Measurements from ENCODE around the gene DOK3. TPM values are rescaled to one million over a fixed set of nuclear protein-coding genes. Genes with fewer than 3 reads are reported as not detected.

Gene DOK3
- total and polyA plus RNA-seq, 2 of the 13 experiments (the other 11 are each of a cell fraction or from before 2014, with no cell fraction given): 1.4 to 1.5 TPM

DNA sequence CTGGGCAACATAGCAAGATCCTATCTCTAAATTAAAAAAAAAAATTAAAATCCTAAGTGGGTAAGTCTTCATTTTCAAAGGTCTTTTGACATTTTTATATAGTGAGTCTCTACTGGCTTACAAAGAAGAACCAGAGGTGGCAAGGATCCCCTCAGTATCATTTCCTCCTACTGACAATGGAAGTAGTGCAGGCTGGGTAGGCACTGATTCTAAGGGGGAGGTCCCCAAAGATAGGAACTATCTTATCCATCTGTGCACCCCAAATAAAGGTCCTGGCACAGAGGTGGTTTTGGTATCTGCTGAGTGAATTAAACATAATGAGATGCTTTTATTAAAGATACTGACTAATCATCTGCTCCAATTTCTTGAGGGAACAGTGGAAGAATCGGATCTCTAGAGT, 40.5 kb upstream of the DOK3 start:
- DNase-seq (ENCODE audit: low spot score): no peak
- no peaks in the 10 kb centered on the region for H3K27me3 ChIP-seq (ENCODE audit: control insufficient read depth in 1 of 2, insufficient read depth in 2 of 2, low read length in 2 of 2)
- CTCF ChIA-PET (ENCODE audit: low intra/inter-chr PET ratio, low total read pairs): no interaction called here
- H3K4me1 ChIP-seq (ENCODE audit: insufficient read depth, low read length): peaks cover 60% of the 10 kb centered on the region
- intact Hi-C loops (cut with micrococcal nuclease; ENCODE audit: unreplicated experiment): loop anchor here (5.0 kb wide), 1 partner anchor 33 kb away; the partner anchor contains the start of gene DDX41
- peaks cover 73% of the 10 kb centered on the region for H3K79me2 ChIP-seq (ENCODE audit: insufficient read depth, low read length)
- H3K4me3 ChIP-seq (replicated peaks in 1 of 3; ENCODE audit: insufficient read depth in 1 of 3, low read depth in 2 of 3, low read length in 3 of 3): no peak overlapping the region
- no peak for ATAC-seq
- peaks cover 13% of the 10 kb centered on the region for H4K20me1 ChIP-seq (ENCODE audit: insufficient read depth, low read length)
- no peak overlapping the region for H3K9ac ChIP-seq (ENCODE audit: insufficient read depth, low read depth, low read length)
- no peak overlapping the region for H2AFZ ChIP-seq (ENCODE audit: low read length)
- H3K4me2 ChIP-seq (ENCODE audit: low read depth, low read length): no peak overlapping the region
- H3K27ac ChIP-seq (ENCODE audit: extremely low read length, insufficient read depth, low read length): no peak overlapping the region
- POLR2A ChIA-PET: interaction anchor here (1.3 kb wide), 1 partner anchor 33 kb away, joined by 3 read pairs; no protein-coding TSS in a partner anchor
- FAIRE-seq: no peak
- in situ Hi-C loops (cut with HindIII; ENCODE audit: extremely low pct_ligation_motif_present, low pct_unique_long_range_greater_than_20kb): no loop called here
- 96% methylated on average over 1 of the region's 1 CpG for WGBS (ENCODE audit: low lambda C conversion rate)
- H3K36me3 ChIP-seq (replicated peaks in 1 of 2; ENCODE audit: control insufficient read depth in 1 of 2, insufficient read depth in 2 of 2, low read length in 2 of 2): peaks cover 5 to 18% of the 10 kb centered on the region in 2 experiments
- no TSS peak for BruUV-seq (replicated peaks)
- TF ChIP-seq, protein P1, sequence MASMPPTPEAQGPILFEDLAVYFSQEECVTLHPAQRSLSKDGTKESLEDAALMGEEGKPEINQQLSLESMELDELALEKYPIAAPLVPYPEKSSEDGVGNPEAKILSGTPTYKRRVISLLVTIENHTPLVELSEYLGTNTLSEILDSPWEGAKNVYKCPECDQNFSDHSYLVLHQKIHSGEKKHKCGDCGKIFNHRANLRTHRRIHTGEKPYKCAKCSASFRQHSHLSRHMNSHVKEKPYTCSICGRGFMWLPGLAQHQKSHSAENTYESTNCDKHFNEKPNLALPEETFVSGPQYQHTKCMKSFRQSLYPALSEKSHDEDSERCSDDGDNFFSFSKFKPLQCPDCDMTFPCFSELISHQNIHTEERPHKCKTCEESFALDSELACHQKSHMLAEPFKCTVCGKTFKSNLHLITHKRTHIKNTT (CRISPR knock-in tag; IDR thresholded peaks at IDR 0.05): no peak
- TF ChIP-seq DMAP1 (CRISPR knock-in tag; IDR thresholded peaks at IDR 0.05) (no peak), PITX1 (CRISPR knock-in tag; IDR thresholded peaks at IDR 0.05) (no peak), DR1 (CRISPR knock-in tag; IDR thresholded peaks at IDR 0.05) (no peak), ZNF788 (CRISPR knock-in tag; IDR thresholded peaks at IDR 0.05; ENCODE audit: borderline replicate concordance) (no peak), ZNF543 (CRISPR knock-in tag; IDR thresholded peaks at IDR 0.05) (no peak)
- no peaks in the 10 kb centered on the region for H3K9me3 ChIP-seq (ENCODE audit: low read length)

DNA sequence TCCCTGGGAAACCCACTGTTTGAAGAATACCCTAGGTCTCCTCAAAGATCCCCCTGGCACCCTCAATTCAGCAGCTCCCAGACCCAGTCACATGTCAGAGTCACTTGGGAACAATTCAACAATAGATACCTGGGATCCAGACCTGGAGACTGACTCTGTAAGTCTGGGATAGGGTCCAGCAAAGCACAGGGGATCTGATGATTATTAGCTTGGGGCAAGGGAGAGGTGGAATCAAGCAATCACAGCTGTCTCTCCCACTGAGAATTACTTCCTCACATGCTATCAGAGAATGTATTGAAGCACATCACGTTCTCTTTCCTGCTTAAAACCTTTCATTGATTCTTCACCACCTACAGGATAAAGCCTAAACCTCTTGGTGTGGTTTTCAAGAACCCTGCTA, 38.9 kb upstream of the DOK3 start:
- FAIRE-seq: no peak
- Histone ChIP-seq H3K27me3 (ENCODE audit: control insufficient read depth in 1 of 2, insufficient read depth in 2 of 2, low read length in 2 of 2) (no peaks in the 10 kb centered on the region), H3K36me3 (replicated peaks in 1 of 2; ENCODE audit: control insufficient read depth in 1 of 2, insufficient read depth in 2 of 2, low read length in 2 of 2) (peaks cover 5 to 21% of the 10 kb centered on the region in 2 experiments), H3K9ac (ENCODE audit: insufficient read depth, low read depth, low read length) (no peak overlapping the region), H3K79me2 (ENCODE audit: insufficient read depth, low read length) (peaks cover 76% of the 10 kb centered on the region), H2AFZ (ENCODE audit: low read length) (no peak overlapping the region), H3K27ac (ENCODE audit: extremely low read length, insufficient read depth, low read length) (no peak overlapping the region), H3K4me2 (ENCODE audit: low read depth, low read length) (no peak overlapping the region), H3K4me3 (replicated peaks in 1 of 3; ENCODE audit: insufficient read depth in 1 of 3, low read depth in 2 of 3, low read length in 3 of 3) (no peak overlapping the region), H4K20me1 (ENCODE audit: insufficient read depth, low read length) (peaks cover 9% of the 10 kb centered on the region), H3K4me1 (ENCODE audit: insufficient read depth, low read length) (peaks cover 58% of the 10 kb centered on the region), H3K9me3 (ENCODE audit: low read length) (no peaks in the 10 kb centered on the region)
- DNase-seq (ENCODE audit: low spot score): no peak
- no peak for ATAC-seq
- 86% methylated on average over 1 of the region's 1 CpG for WGBS (ENCODE audit: low lambda C conversion rate)
- in situ Hi-C loops (cut with HindIII; ENCODE audit: extremely low pct_ligation_motif_present, low pct_unique_long_range_greater_than_20kb): no loop called here
- CTCF ChIA-PET (ENCODE audit: low intra/inter-chr PET ratio, low total read pairs): no interaction called here
- no TSS peak for BruUV-seq (replicated peaks)
- POLR2A ChIA-PET: no interaction called here
- intact Hi-C loops (cut with micrococcal nuclease; ENCODE audit: unreplicated experiment): loop anchor here (5.0 kb wide), 1 partner anchor 44 kb away; the partner anchor contains the start of gene TMED9
- TF ChIP-seq MAF1 (CRISPR knock-in tag; IDR thresholded peaks at IDR 0.05; ENCODE audit: borderline replicate concordance) (no peak), PCBP2 (optimal IDR thresholded peaks at IDR 0.05; ENCODE audit: low read depth, low read length, poor library complexity, severe bottlenecking) (no peak), ZNF546 (CRISPR knock-in tag; conservative IDR thresholded peaks at IDR 0.05) (no peak), ZFX (CRISPR knock-in tag; IDR thresholded peaks at IDR 0.05; ENCODE audit: low read depth) (no peak), IRX3 (CRISPR knock-in tag; IDR thresholded peaks at IDR 0.05; ENCODE audit: borderline replicate concordance, low read depth) (no peak), TCF7L2 (IDR thresholded peaks at IDR 0.05; ENCODE audit: low read depth, low read length) (no peak), ETV5 (CRISPR knock-in tag; IDR thresholded peaks at IDR 0.05; ENCODE audit: borderline replicate concordance) (no peak), MAFK (conservative IDR thresholded peaks at IDR 0.05 in 1 of 2, IDR thresholded peaks at IDR 0.05 in 1 of 2; ENCODE audit: low read length in 2 of 2) (no peak), ZFP1 (CRISPR knock-in tag; IDR thresholded peaks at IDR 0.05) (no peak), ZNF776 (CRISPR knock-in tag; IDR thresholded peaks at IDR 0.05) (no peak), ATF1 (CRISPR knock-in tag; IDR thresholded peaks at IDR 0.05) (no peak)
- TF ChIP-seq, protein P2, sequence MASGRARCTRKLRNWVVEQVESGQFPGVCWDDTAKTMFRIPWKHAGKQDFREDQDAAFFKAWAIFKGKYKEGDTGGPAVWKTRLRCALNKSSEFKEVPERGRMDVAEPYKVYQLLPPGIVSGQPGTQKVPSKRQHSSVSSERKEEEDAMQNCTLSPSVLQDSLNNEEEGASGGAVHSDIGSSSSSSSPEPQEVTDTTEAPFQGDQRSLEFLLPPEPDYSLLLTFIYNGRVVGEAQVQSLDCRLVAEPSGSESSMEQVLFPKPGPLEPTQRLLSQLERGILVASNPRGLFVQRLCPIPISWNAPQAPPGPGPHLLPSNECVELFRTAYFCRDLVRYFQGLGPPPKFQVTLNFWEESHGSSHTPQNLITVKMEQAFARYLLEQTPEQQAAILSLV (CRISPR knock-in tag; IDR thresholded peaks at IDR 0.05; ENCODE audit: borderline replicate concordance): no peak
